Measurements from ENCODE around the gene DNAH12. TPM values are rescaled to one million over a fixed set of nuclear protein-coding genes. Genes with fewer than 3 reads are reported as not detected.
A peak's percentile ranks its signal among the peaks of the same experiment; 100 is the strongest.

The DNAH12 gene
- total and polyA plus RNA-seq, 2 of the 13 experiments (the other 11 are each of a cell fraction or from before 2014, with no cell fraction given): 0.11 TPM

DNA sequence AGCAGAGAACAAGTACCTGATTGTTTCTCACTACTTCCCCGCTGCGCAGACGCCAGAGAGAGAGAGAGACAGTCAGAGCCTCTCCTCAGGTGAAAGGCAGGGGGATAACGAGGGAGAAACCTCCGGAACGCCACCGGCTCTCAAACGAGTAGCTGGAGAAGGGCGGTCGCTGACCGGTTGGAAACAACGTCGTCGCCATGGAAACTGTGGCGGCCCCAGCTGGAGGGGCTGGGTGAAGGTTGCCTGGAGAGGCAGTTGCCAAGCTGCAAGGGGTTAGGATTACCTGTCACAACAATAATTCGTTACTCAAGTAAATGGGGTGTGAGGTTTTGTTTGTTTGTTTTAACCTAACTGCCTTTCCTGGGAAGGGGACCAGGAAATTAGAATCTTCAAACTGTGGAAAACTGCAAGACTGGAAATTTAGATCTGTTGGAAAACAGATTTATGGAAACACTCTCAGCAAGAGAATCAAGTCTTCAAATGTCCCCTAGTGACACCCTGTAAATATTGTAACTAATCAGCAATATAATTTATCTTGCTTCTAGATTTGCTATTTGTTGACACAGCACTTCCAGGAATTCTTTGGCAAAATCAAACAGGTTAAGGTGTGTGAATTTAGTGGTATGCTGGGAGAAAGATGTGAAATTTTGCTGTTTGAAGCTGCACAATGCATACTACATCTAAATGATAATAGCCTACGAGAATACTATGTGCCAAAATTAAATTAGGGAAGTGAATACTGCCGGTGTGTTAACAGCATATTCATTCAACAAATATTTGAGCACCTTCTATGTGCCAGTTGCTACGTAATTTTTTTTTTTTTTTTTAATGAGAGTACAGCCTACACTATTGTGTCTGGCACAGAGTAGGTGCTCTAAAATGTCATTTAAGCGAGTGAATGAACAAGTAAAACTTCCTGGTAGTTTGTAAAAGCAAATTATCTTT, at the start of gene DNAH12 (continued):
- TF ChIP-seq, protein P1, sequence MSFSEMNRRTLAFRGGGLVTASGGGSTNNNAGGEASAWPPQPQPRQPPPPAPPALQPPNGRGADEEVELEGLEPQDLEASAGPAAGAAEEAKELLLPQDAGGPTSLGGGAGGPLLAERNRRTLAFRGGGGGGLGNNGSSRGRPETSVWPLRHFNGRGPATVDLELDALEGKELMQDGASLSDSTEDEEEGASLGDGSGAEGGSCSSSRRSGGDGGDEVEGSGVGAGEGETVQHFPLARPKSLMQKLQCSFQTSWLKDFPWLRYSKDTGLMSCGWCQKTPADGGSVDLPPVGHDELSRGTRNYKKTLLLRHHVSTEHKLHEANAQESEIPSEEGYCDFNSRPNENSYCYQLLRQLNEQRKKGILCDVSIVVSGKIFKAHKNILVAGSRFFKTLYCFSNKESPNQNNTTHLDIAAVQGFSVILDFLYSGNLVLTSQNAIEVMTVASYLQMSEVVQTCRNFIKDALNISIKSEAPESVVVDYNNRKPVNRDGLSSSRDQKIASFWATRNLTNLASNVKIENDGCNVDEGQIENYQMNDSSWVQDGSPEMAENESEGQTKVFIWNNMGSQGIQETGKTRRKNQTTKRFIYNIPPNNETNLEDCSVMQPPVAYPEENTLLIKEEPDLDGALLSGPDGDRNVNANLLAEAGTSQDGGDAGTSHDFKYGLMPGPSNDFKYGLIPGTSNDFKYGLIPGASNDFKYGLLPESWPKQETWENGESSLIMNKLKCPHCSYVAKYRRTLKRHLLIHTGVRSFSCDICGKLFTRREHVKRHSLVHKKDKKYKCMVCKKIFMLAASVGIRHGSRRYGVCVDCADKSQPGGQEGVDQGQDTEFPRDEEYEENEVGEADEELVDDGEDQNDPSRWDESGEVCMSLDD (CRISPR knock-in tag; IDR thresholded peaks at IDR 0.05; ENCODE audit: borderline replicate concordance): no peak
- TF ChIP-seq SIN3A (IDR thresholded peaks at IDR 0.05; ENCODE audit: borderline replicate concordance, low read depth, low read length) (peak; percentile 73; the same call in 1 of the 2 replicates), ZFAT (CRISPR knock-in tag; conservative IDR thresholded peaks at IDR 0.05) (no peak), RFX3 (CRISPR knock-in tag; IDR thresholded peaks at IDR 0.05) (peak; percentile 84), MXI1 (IDR thresholded peaks at IDR 0.05; ENCODE audit: borderline replicate concordance, low read depth, low read length) (peak; percentile 46; the same call in 1 of the 3 replicates), ZNF124 (CRISPR knock-in tag; IDR thresholded peaks at IDR 0.05) (no peak), RXRB (CRISPR knock-in tag; IDR thresholded peaks at IDR 0.05; ENCODE audit: borderline replicate concordance) (peak; percentile 18; the same call in 1 of the 2 replicates), ZMYM4 (CRISPR knock-in tag; IDR thresholded peaks at IDR 0.05) (no peak), ZNF598 (CRISPR knock-in tag; IDR thresholded peaks at IDR 0.05; ENCODE audit: borderline replicate concordance) (no peak), HHEX (CRISPR knock-in tag; IDR thresholded peaks at IDR 0.05) (no peak), MAFK (conservative IDR thresholded peaks at IDR 0.05 in 1 of 2, IDR thresholded peaks at IDR 0.05 in 1 of 2; ENCODE audit: low read length in 2 of 2) (peak; percentile 50 to 71; a peak in 2 of 4 replicates), NR1H2 (CRISPR knock-in tag; IDR thresholded peaks at IDR 0.05; ENCODE audit: borderline replicate concordance, low read depth) (no peak), GATAD1 (CRISPR knock-in tag; IDR thresholded peaks at IDR 0.05) (no peak), MAFF (IDR thresholded peaks at IDR 0.05; ENCODE audit: low read depth, low read length) (peak; percentile 52; the same call in 1 of the 2 replicates)
- TF ChIP-seq, protein P2, sequence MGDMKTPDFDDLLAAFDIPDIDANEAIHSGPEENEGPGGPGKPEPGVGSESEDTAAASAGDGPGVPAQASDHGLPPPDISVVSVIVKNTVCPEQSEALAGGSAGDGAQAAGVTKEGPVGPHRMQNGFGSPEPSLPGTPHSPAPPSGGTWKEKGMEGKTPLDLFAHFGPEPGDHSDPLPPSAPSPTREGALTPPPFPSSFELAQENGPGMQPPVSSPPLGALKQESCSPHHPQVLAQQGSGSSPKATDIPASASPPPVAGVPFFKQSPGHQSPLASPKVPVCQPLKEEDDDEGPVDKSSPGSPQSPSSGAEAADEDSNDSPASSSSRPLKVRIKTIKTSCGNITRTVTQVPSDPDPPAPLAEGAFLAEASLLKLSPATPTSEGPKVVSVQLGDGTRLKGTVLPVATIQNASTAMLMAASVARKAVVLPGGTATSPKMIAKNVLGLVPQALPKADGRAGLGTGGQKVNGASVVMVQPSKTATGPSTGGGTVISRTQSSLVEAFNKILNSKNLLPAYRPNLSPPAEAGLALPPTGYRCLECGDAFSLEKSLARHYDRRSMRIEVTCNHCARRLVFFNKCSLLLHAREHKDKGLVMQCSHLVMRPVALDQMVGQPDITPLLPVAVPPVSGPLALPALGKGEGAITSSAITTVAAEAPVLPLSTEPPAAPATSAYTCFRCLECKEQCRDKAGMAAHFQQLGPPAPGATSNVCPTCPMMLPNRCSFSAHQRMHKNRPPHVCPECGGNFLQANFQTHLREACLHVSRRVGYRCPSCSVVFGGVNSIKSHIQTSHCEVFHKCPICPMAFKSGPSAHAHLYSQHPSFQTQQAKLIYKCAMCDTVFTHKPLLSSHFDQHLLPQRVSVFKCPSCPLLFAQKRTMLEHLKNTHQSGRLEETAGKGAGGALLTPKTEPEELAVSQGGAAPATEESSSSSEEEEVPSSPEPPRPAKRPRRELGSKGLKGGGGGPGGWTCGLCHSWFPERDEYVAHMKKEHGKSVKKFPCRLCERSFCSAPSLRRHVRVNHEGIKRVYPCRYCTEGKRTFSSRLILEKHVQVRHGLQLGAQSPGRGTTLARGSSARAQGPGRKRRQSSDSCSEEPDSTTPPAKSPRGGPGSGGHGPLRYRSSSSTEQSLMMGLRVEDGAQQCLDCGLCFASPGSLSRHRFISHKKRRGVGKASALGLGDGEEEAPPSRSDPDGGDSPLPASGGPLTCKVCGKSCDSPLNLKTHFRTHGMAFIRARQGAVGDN (CRISPR knock-in tag; IDR thresholded peaks at IDR 0.05): peak; percentile 33
- TF ChIP-seq, protein P3, sequence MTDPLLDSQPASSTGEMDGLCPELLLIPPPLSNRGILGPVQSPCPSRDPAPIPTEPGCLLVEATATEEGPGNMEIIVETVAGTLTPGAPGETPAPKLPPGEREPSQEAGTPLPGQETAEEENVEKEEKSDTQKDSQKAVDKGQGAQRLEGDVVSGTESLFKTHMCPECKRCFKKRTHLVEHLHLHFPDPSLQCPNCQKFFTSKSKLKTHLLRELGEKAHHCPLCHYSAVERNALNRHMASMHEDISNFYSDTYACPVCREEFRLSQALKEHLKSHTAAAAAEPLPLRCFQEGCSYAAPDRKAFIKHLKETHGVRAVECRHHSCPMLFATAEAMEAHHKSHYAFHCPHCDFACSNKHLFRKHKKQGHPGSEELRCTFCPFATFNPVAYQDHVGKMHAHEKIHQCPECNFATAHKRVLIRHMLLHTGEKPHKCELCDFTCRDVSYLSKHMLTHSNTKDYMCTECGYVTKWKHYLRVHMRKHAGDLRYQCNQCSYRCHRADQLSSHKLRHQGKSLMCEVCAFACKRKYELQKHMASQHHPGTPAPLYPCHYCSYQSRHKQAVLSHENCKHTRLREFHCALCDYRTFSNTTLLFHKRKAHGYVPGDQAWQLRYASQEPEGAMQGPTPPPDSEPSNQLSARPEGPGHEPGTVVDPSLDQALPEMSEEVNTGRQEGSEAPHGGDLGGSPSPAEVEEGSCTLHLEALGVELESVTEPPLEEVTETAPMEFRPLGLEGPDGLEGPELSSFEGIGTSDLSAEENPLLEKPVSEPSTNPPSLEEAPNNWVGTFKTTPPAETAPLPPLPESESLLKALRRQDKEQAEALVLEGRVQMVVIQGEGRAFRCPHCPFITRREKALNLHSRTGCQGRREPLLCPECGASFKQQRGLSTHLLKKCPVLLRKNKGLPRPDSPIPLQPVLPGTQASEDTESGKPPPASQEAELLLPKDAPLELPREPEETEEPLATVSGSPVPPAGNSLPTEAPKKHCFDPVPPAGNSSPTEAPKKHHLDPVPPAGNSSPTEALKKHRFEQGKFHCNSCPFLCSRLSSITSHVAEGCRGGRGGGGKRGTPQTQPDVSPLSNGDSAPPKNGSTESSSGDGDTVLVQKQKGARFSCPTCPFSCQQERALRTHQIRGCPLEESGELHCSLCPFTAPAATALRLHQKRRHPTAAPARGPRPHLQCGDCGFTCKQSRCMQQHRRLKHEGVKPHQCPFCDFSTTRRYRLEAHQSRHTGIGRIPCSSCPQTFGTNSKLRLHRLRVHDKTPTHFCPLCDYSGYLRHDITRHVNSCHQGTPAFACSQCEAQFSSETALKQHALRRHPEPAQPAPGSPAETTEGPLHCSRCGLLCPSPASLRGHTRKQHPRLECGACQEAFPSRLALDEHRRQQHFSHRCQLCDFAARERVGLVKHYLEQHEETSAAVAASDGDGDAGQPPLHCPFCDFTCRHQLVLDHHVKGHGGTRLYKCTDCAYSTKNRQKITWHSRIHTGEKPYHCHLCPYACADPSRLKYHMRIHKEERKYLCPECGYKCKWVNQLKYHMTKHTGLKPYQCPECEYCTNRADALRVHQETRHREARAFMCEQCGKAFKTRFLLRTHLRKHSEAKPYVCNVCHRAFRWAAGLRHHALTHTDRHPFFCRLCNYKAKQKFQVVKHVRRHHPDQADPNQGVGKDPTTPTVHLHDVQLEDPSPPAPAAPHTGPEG (CRISPR knock-in tag; IDR thresholded peaks at IDR 0.05): no peak

All from HepG2 (cell line).